Heart right ventricle (tissue), 16 donors: ENCODE results near the gene ASB1. TPM values are rescaled to one million over a fixed set of nuclear protein-coding genes. Genes with fewer than 3 reads are reported as not detected.

ENCODE experiments used
- ATAC-seq, 8 donors: fragments of 200-7000 bp; cut with Tn5 transposase; one replicate each; pipeline ENCODE4 v1.9.1; 2020; ENCODE audit warnings: mild to moderate bottlenecking in 8 of 8, moderate library complexity in 8 of 8, moderate number of reproducible peaks in 1 of 8
- DNase-seq, 2 donors: peaks; one replicate each; pipeline ENCODE4 v3.0.0-alpha.2; 2020
- H3K27ac ChIP-seq, 10 donors: fragments of 200-600 bp; sonication (generic) in 2 of 10; one replicate each; pipeline versions ENCODE4 v1.5.0 to v1.8.0; 2020 to 2022; ENCODE audit warnings: mild to moderate bottlenecking in 3 of 10
- H3K27me3 ChIP-seq, 7 donors: fragments of 200-600 bp; one replicate each; pipeline ENCODE4 v1.8.0; 2021 to 2022; ENCODE audit warnings: mild to moderate bottlenecking in 2 of 7
- H3K36me3 ChIP-seq, 9 donors: fragments of 200-600 bp; sonication (generic) in 1 of 9; one replicate each; pipeline versions ENCODE4 v1.5.0 to v1.8.0; 2020 to 2022; ENCODE audit warnings: mild to moderate bottlenecking in 2 of 9
- H3K4me1 ChIP-seq, 9 donors: fragments of 200-600 bp; sonication (generic) in 1 of 9; one replicate each; pipeline versions ENCODE4 v1.5.0 to v1.8.0; 2020 to 2022; ENCODE audit warnings: mild to moderate bottlenecking in 4 of 9
- H3K4me3 ChIP-seq, 10 donors: fragments of 200-600 bp; sonication (generic) in 2 of 10; one replicate each; pipeline versions ENCODE4 v1.5.0 to v1.8.0; 2020 to 2022; ENCODE audit warnings: mild to moderate bottlenecking in 7 of 10, moderate library complexity in 2 of 10
- H3K9me3 ChIP-seq, 11 donors: fragments of 200-600 bp in 10 of 11; sonication (generic) in 2 of 11; one replicate each; pipeline versions ENCODE4 v1.5.0 to v1.8.0; 2013 to 2022; ENCODE audit warnings: mild to moderate bottlenecking in 2 of 11, control low read depth in 1 of 11, moderate library complexity in 1 of 11
- CTCF ChIP-seq, 9 donors: fragments of 200-600 bp; sonication (generic) in 2 of 9; IDR thresholded peaks; one replicate each; pipeline versions ENCODE4 v1.5.0 to v1.8.0; 2021 to 2022; ENCODE audit warnings: antibody characterized with exemption in 9 of 9, mild to moderate bottlenecking in 5 of 9, moderate library complexity in 1 of 9
- WGBS, 2 donors: extraction: QIAGEN DNeasy Blood & Tissue Kit; methylation state at CpG; one replicate each; pipeline ENCODE4 v1.1.7; 2013; ENCODE audit warnings: inconsistent platforms in 1 of 2; 5-methylcytosine and 5-hydroxymethylcytosine counted together
- intact Hi-C, 10 donors: fragments of 100-400 bp; cut with DNase I; formaldehyde crosslinking; loops; one replicate each; pipeline versions ENCODE4 v1.11.1 to v1.14.2; 2022
- polyA plus RNA-seq, 2 donors: library from polyadenylated mRNA; stranded (reverse); fragments of 200-250 nt; gene quantifications; one replicate each; pipeline ENCODE4 v1.2.3, GENCODE V29; 2013
- total RNA-seq, 10 donors: library from RNA; stranded (reverse); fragmentation: NEBNext Ultra II Directional in 3 of 10; extraction: Animal tissue kit (Norgen Biotek cat#: 25700) in 3 of 10; gene quantifications; one replicate each; pipeline versions ENCODE4 v1.2.1 to v1.2.4, GENCODE V29; 2021 to 2023
- donor health status: Arrhythmogenic right ventricular cardiomyopathy.
- donor health status: ischemic (EF 13 %, LVEDD 7.1; RV severe dilation, severe dysfunction).
- donor health status: healthy with polysubstance abuse.
- donor health status: DM: no; HTN: yes; CAD: no.
- donor health status: DM: no; HTN: no; CAD: no.
- donor health status: ischemic (EF 25% LVEDD 6.9; RV normal size, moderate dysfunction).
- donor health status: ischemic (EF 25% LVEDD 5.7; RV mildly dilated, moderate dysfunction).
- donor health status: healthy.
- donor health status: DM: yes; HTN: yes; CAD: no.
- donor health status: Ischemic cardiomyopathy.
- donor health status: ischemic (EF 35%, LVEDD 5.7; RV mildly dilated, moderate dysfunction).
- donor health status: nonischemic (EF 11% LVEDD 7.7; RV severe dilation, severe dysfunction).
- donor health status: DM: yes; HTN: yes; CAD: no.
- donor health status: PGD.
- donor health status: ischemic (EF 29% LVEDD 5.4; RV normal size, mild dysfunction).
- donor health status: nonischemic (EF 23%, LVEDD 6.1; RV moderate dilation, normal function).

Gene ASB1
- total and polyA plus RNA-seq, 12 donors, result 31.4 to 61.5 (median 49.5) TPM

- no peaks in the 10 kb centered on the region for H3K27me3 ChIP-seq
- 86 to 89% methylated on average over 1 of the region's 1 CpG for WGBS, 2 donors
- no peak for TF ChIP-seq CTCF (IDR thresholded peaks at IDR 0.05)
- H3K36me3 ChIP-seq, result peaks cover 0 to 13% (median 0%) of the 10 kb centered on the region in 9 donors
- intact Hi-C loops, result loop anchor here in 1 of 10 donors (5.0 kb wide), 1 partner anchor 84 kb away; no protein-coding TSS in a partner anchor
- H3K4me3 ChIP-seq, result no peak overlapping the region
- ATAC-seq (no peak), DNase-seq (no peak)
- H3K9me3 ChIP-seq, result peaks cover 0 to 25% (median 5%) of the 10 kb centered on the region in 11 donors
- H3K27ac ChIP-seq, result no peak overlapping the region
- peaks cover 6 to 24% (median 20%) of the 10 kb centered on the region in 9 donors for H3K4me1 ChIP-seq
Measured at GRCh38 chr2:238456449-238456848, 29.7 kb downstream of the ASB1 start.

GRCh38 chr2:238456970-238457926, 30.5 kb downstream of the ASB1 start:
- DNase-seq (no peak), ATAC-seq (no peak)
- no peak for TF ChIP-seq CTCF (IDR thresholded peaks at IDR 0.05)
- Histone ChIP-seq H3K4me3 (no peak overlapping the region), H3K27me3 (peaks cover 0 to 4% (median 0%) of the 10 kb centered on the region in 7 donors), H3K36me3 (peaks cover 0 to 6% (median 0%) of the 10 kb centered on the region in 9 donors), H3K4me1 (peaks cover 6 to 22% (median 19%) of the 10 kb centered on the region in 9 donors), H3K9me3 (peaks cover 0 to 25% (median 5%) of the 10 kb centered on the region in 11 donors), H3K27ac (no peak overlapping the region)
- 86 to 87% methylated on average over 10 of the region's 10 CpGs for WGBS, 2 donors
- intact Hi-C loops, result loop anchor here in 1 of 10 donors (5.0 kb wide), 1 partner anchor 85 kb away; no protein-coding TSS in a partner anchor

- Histone ChIP-seq H3K36me3 (no peaks in the 10 kb centered on the region), H3K4me1 (peaks cover 6 to 22% (median 19%) of the 10 kb centered on the region in 9 donors), H3K4me3 (no peak overlapping the region), H3K27ac (no peak overlapping the region), H3K9me3 (peaks cover 0 to 25% (median 5%) of the 10 kb centered on the region in 11 donors), H3K27me3 (peaks cover 0 to 5% (median 0%) of the 10 kb centered on the region in 7 donors)
- DNase-seq (no peak), ATAC-seq (peak in 7 of 8 donors; percentile 38 to 49 (median 43))
- TF ChIP-seq CTCF (IDR thresholded peaks at IDR 0.05), result no peak
- intact Hi-C loops, result loop anchor here in 1 of 10 donors (5.0 kb wide), 1 partner anchor 86 kb away; no protein-coding TSS in a partner anchor
- 77 to 92% methylated on average over 3 of the region's 3 CpGs for WGBS, 2 donors
Measured at GRCh38 chr2:238457927-238458324, 31.2 kb downstream of the ASB1 start.

GRCh38 chr2:238458651-238459050, 31.9 kb downstream of the ASB1 start:
- no peak overlapping the region for H3K4me3 ChIP-seq

More at GRCh38 chr2:238458651-238459050, 31.9 kb downstream of the ASB1 start:
- Histone ChIP-seq H3K27me3 (peaks cover 0 to 5% (median 0%) of the 10 kb centered on the region in 7 donors), H3K27ac (peak overlapping the region in 2 of 10 donors; percentile 16 to 51), H3K9me3 (peaks cover 0 to 25% (median 5%) of the 10 kb centered on the region in 11 donors), H3K36me3 (no peaks in the 10 kb centered on the region), H3K4me1 (peaks cover 6 to 22% (median 19%) of the 10 kb centered on the region in 9 donors)
- no peak for DNase-seq
- 52 to 61% methylated on average over 12 of the region's 12 CpGs for WGBS, 2 donors
- peak; percentile 5 to 38 (median 26) for ATAC-seq
- intact Hi-C loops, result loop anchor here in 1 of 10 donors (5.0 kb wide), 1 partner anchor 86 kb away; no protein-coding TSS in a partner anchor
- TF ChIP-seq CTCF (IDR thresholded peaks at IDR 0.05), result no peak
